ENCODE results near the gene RGS8. TPM values are rescaled to one million over a fixed set of nuclear protein-coding genes. Genes with fewer than 3 reads are reported as not detected.

Gene RGS8
- total and polyA plus RNA-seq, 10 of the 15 experiments (the other 5 are each of a cell fraction or from before 2014, with no cell fraction given) = 0.03 to 0.62 (median 0.33) TPM

- no peak for TF ChIP-seq IRF3 (IDR thresholded peaks at IDR 0.05)
Observed at GRCh38 chr1:182671750-182672486, 12.5 kb downstream of the RGS8 start (continued).

GRCh38 chr1:182670032-182670749, 14.2 kb downstream of the RGS8 start:
- in situ Hi-C loops (cut with MboI) = no loop called here

More at GRCh38 chr1:182670032-182670749, 14.2 kb downstream of the RGS8 start:
- FAIRE-seq (no peak), ATAC-seq (no peak), DNase-seq (ENCODE audit: low read depth, low spot score) (no peak)
- Histone ChIP-seq H3K4me3 (no peak overlapping the region), H4K20me1 (ENCODE audit: control insufficient read depth, insufficient read depth) (no peaks in the 10 kb centered on the region), H3K9ac (ENCODE audit: control insufficient read depth, insufficient read depth, low read length) (no peak overlapping the region), H3K27ac (ENCODE audit: control insufficient read depth, insufficient read depth) (no peak overlapping the region), H3K9me3 (replicated peaks; ENCODE audit: control insufficient read depth, insufficient read depth, low read length) (no peaks in the 10 kb centered on the region), H3K27me3 (replicated peaks in 1 of 2; ENCODE audit: control insufficient read depth in 2 of 2, insufficient read depth in 2 of 2, low read length in 1 of 2) (no peaks in the 10 kb centered on the region), H3K36me3 (ENCODE audit: control insufficient read depth in 2 of 2, insufficient read depth in 2 of 2, low read length in 1 of 2) (no peaks in the 10 kb centered on the region), H3K79me2 (ENCODE audit: control insufficient read depth, insufficient read depth, low read length) (no peaks in the 10 kb centered on the region), H3K4me2 (ENCODE audit: control insufficient read depth, insufficient read depth) (no peak overlapping the region), H3K4me1 (ENCODE audit: control insufficient read depth, insufficient read depth, low read length) (0 out of 2 replicates have a peak, but pooled peaks cover 9% of the 10 kb centered on the region), H2AFZ (ENCODE audit: control insufficient read depth, low read depth, low read length) (no peak overlapping the region)
- 51% methylated on average over 11 of the region's 11 CpGs for WGBS (ENCODE audit: insufficient coverage, insufficient replicate concordance, low lambda C conversion rate, missing lambda C conversion rate)
- BruUV-seq (replicated peaks) = no TSS peak
- POLR2A ChIA-PET = no interaction called here
- no peak for TF ChIP-seq CREM (IDR thresholded peaks at IDR 0.05; ENCODE audit: low read depth)
- TF ChIP-seq HDGF (IDR thresholded peaks at IDR 0.05) = no peak
- TF ChIP-seq CREB1 (IDR thresholded peaks at IDR 0.05; ENCODE audit: low read depth) = no peak
- TF ChIP-seq IKZF2 (IDR thresholded peaks at IDR 0.05) = no peak
- TF ChIP-seq TCF3 (IDR thresholded peaks at IDR 0.05; ENCODE audit: borderline replicate concordance, insufficient read depth, low read depth, low read length) = no peak
- no peak for TF ChIP-seq POLR2AphosphoS5 (IDR thresholded peaks at IDR 0.05; ENCODE audit: low read length)
- RAD21 ChIA-PET (ENCODE audit: unreplicated experiment) = interaction anchor here (0.8 to 2.4 kb wide), 4 partner anchors 64 to 116 kb away, joined by 3 to 7 read pairs (median 4); no protein-coding TSS in a partner anchor
- intact Hi-C loops (cut with micrococcal nuclease; ENCODE audit: unreplicated experiment) = no loop called here
- CTCF ChIA-PET = no interaction called here
- SMC1A ChIA-PET (ENCODE audit: uncharacterized antibody, unreplicated experiment) = interaction anchor here (0.9 to 1.2 kb wide), 2 partner anchors 17 to 55 kb away, joined by 3 to 4 read pairs; no protein-coding TSS in a partner anchor

Data from GM12878 (cell line).